Left kidney (tissue), 2 donors: Measurements from ENCODE around the gene TBC1D2B. TPM values are rescaled to one million over a fixed set of nuclear protein-coding genes. Genes with fewer than 3 reads are reported as not detected.
"Not testable (repeated sequence)": the region's sequence is repeated elsewhere in the genome, so short reads cannot be mapped to it uniquely, and the experiment has no call there.

ENCODE experiments used
- DNase-seq: peaks from one replicate; pipeline ENCODE4 v3.0.0-alpha.2; 2013
- polyA plus RNA-seq: library from polyadenylated mRNA; unstranded; fragments of 120-200 nt; gene quantifications from one replicate; pipeline ENCODE4 v1.2.1, GENCODE V29; 2013; ENCODE audit not compliant: insufficient read length

The TBC1D2B gene
- polyA plus RNA-seq, 1 donor, result 30.8 TPM

GRCh38 chr15:77988347-77989295 is 88.9 kb downstream of the TBC1D2B start:
- DNase-seq, result no peak

GRCh38 chr15:77987765-77988136 is 89.8 kb downstream of the TBC1D2B start:
- not testable (repeated sequence) for DNase-seq

- DNase-seq, result no peak
Measured at GRCh38 chr15:77986891-77987764, 90.4 kb downstream of the TBC1D2B start.

GRCh38 chr15:77985931-77986480 is 91.5 kb downstream of the TBC1D2B start:
- no peak for DNase-seq

GRCh38 chr15:77985031-77985930 is 92.2 kb downstream of the TBC1D2B start:
- DNase-seq, result no peak

GRCh38 chr15:77984446-77984861 is 93.1 kb downstream of the TBC1D2B start:
- no peak for DNase-seq

GRCh38 chr15:77983708-77984445 is 93.6 kb downstream of the TBC1D2B start:
- no peak for DNase-seq

- DNase-seq, result no peak
Measured at GRCh38 chr15:77983091-77983707, 94.3 kb downstream of the TBC1D2B start.

- no peak for DNase-seq
Measured at GRCh38 chr15:77982127-77982490, 95.4 kb downstream of the TBC1D2B start.

- DNase-seq, result no peak
Measured at GRCh38 chr15:77981281-77982126, 96.0 kb downstream of the TBC1D2B start.

- DNase-seq, result not testable (repeated sequence)
Measured at GRCh38 chr15:77980674-77981073, 96.8 kb downstream of the TBC1D2B start.

GRCh38 chr15:77980098-77980497 is 97.4 kb downstream of the TBC1D2B start:
- no peak for DNase-seq

GRCh38 chr15:77979157-77979556 is 98.4 kb downstream of the TBC1D2B start:
- not testable (repeated sequence) for DNase-seq

GRCh38 chr15:77978759-77979145 is 98.8 kb downstream of the TBC1D2B start:
- DNase-seq, result not testable (repeated sequence)

GRCh38 chr15:77977903-77978758 is 99.4 kb downstream of the TBC1D2B start:
- not testable (repeated sequence) for DNase-seq

GRCh38 chr15:77976760-77977525 is 100.6 kb downstream of the TBC1D2B start:
- not testable (repeated sequence) for DNase-seq

- not testable (repeated sequence) for DNase-seq
Measured at GRCh38 chr15:77976095-77976450, 101.4 kb downstream of the TBC1D2B start.
